ENCODE measurements around the gene GPSM1.

The GPSM1 gene

DNA sequence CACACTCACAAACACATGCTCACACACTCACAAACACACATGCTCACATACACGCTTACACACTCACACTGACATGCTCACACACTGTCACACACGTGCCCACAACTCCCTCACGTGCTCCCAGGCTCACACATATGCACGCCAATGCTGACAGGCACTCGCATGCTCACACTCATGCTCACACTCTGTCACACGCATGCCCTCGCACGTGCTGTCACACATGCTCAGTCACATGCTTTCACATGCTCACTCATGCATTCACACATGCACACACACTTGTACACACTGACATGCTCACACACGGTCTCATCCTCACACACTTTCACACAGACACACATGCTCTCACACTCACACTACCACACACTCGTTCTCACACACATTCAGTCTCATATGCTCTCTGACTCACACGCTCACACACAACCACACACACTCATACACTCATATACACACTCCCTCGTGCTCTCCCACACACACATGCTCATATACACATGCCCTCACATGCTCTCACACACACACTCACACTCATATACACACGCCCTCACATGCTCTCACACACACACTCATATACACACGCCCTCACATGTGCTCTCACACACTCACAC lies 33.8 kb upstream of the GPSM1 start:
- Histone ChIP-seq H3K27ac (no peak overlapping the region), H3K27me3 (ENCODE audit: insufficient read depth, low read depth, severe bottlenecking) (no peaks in the 10 kb centered on the region), H3K9me3 (ENCODE audit: severe bottlenecking) (peaks cover 6% of the 10 kb centered on the region), H3K36me3 (no peaks in the 10 kb centered on the region), H3K4me3 (ENCODE audit: low read depth, low read length) (no peak overlapping the region)
- TF ChIP-seq, protein P1, sequence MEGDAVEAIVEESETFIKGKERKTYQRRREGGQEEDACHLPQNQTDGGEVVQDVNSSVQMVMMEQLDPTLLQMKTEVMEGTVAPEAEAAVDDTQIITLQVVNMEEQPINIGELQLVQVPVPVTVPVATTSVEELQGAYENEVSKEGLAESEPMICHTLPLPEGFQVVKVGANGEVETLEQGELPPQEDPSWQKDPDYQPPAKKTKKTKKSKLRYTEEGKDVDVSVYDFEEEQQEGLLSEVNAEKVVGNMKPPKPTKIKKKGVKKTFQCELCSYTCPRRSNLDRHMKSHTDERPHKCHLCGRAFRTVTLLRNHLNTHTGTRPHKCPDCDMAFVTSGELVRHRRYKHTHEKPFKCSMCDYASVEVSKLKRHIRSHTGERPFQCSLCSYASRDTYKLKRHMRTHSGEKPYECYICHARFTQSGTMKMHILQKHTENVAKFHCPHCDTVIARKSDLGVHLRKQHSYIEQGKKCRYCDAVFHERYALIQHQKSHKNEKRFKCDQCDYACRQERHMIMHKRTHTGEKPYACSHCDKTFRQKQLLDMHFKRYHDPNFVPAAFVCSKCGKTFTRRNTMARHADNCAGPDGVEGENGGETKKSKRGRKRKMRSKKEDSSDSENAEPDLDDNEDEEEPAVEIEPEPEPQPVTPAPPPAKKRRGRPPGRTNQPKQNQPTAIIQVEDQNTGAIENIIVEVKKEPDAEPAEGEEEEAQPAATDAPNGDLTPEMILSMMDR (IDR thresholded peaks at IDR 0.05; ENCODE audit: low read depth, low read length): no peak
- DNase-seq: no peak

DNA sequence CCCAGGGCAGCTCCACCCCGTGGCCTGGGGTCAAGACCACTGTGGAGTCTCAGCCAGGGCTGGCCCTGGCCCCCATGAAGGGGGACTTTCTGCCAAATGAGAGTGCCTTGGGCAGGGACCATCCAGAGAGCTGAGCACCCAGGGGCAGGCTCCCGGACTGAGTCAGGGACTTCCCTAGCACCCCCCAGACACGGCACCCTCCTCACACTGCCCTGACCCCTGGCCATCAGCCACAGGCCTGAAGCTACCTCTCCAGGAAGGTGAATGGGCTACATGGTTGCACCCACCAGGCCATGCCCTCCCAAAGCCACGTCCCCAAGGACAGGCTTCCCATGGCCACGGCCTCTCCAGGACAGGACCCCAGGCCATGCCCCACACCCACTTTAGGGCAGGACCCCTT lies 32.9 kb upstream of the GPSM1 start:
- DNase-seq: no peak
- Histone ChIP-seq H3K4me3 (ENCODE audit: low read depth, low read length) (no peak overlapping the region), H3K36me3 (no peaks in the 10 kb centered on the region), H3K27me3 (ENCODE audit: insufficient read depth, low read depth, severe bottlenecking) (no peaks in the 10 kb centered on the region), H3K27ac (no peak overlapping the region), H3K9me3 (ENCODE audit: severe bottlenecking) (peaks cover 6% of the 10 kb centered on the region)
- TF ChIP-seq, protein P1 (IDR thresholded peaks at IDR 0.05; ENCODE audit: low read depth, low read length): no peak

DNA sequence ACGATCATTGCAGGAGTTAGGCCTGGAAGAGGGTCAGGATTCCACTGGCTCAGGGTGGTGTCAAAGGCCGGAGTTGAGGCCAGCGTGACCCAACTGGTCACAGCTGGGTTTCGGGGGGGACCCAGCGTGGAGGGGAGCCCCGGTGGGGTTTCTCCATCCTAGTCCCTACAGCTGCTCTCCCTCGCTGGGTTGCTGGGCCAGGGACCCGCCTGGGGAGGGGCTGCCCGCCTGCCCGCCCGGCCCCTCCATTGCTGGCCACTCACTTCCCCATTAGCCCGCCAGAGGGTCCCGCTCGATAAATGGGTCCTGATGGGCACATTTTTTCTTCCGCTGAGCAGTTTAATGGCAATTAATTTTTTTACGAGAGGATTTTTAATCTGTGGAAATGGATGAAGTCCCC lies 32.3 kb upstream of the GPSM1 start:
- Histone ChIP-seq H3K27ac (no peak overlapping the region), H3K27me3 (ENCODE audit: insufficient read depth, low read depth, severe bottlenecking) (no peaks in the 10 kb centered on the region), H3K4me3 (ENCODE audit: low read depth, low read length) (no peak overlapping the region), H3K9me3 (ENCODE audit: severe bottlenecking) (peaks cover 6% of the 10 kb centered on the region), H3K36me3 (no peaks in the 10 kb centered on the region)
- DNase-seq: no peak
- TF ChIP-seq, protein P1 (IDR thresholded peaks at IDR 0.05; ENCODE audit: low read depth, low read length): no peak

DNA sequence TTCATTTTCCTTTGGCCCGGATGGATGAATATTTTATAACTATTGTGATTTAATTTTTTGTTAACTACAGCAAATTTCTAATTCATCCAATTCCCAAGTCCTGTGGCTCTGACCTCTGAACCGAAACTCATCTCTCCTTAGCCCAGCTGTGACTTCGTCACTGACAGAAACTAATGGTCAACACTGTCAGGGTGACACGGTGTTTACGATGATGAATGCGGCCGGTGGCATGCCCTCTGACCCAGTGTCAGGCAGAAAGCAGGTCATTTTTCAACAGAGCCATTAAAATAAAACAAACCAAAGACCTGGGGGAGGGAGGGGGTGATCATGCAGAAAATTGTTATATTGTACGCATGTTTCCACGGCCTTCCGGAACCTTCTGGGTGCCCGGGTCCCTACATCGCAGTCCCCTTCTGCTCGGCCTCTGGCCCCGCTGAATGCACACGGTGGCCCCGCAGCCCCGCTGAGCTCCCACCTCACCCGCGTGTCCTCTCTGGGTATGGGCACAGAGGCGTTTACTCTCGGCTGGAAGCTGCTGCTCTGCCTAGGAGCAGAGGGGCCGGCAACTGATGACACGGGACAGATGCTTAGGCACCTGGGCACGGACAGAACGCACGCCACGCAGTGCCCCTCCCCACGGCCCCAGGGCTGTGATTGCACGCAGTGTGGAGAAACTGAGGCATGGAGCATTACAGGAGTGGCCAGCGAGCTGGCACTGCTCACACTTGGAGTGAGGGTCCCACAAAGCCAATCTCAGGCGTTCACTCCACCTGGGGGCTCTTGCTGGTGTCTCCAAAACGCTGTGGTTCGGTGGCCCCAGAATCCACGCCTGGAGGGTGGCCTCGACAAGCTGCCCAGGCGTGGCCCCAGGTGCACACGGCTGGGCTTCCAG lies 31.6 kb upstream of the GPSM1 start:
- Histone ChIP-seq H3K4me3 (ENCODE audit: low read depth, low read length) (no peak overlapping the region), H3K36me3 (no peaks in the 10 kb centered on the region), H3K27me3 (ENCODE audit: insufficient read depth, low read depth, severe bottlenecking) (no peaks in the 10 kb centered on the region), H3K9me3 (ENCODE audit: severe bottlenecking) (peaks cover 6% of the 10 kb centered on the region), H3K27ac (no peak overlapping the region)
- TF ChIP-seq, protein P1 (IDR thresholded peaks at IDR 0.05; ENCODE audit: low read depth, low read length): no peak
- DNase-seq: no peak

DNA sequence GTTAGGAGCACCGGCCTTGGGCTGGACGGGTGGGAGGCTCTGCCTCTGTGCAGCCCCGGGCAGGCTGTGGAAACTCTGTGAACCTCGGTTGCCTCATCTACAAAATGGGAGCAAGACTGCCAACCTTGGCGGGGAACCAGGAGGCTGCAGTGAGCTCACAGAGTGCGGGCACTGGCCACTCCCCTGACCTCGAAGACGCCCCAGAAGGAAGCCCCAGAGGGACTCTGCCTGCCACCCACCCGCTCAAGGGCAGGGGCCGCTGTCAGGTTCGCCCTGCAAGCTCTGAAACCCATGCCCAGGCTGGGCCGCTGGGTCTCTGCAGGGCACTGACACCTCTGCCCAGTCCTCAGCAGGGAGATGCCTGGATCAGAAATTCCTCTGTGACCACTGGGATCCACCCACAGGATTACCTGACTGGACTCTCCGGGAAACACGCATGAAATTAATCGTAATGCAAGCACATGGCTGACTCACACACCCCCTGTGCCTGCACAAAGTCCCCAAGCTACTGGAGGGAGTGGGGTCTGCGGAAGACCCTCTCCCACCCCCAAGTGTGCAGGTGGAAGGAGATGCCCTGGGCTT lies 30.8 kb upstream of the GPSM1 start:
- Histone ChIP-seq H3K9me3 (ENCODE audit: severe bottlenecking) (peaks cover 6% of the 10 kb centered on the region), H3K27ac (no peak overlapping the region), H3K27me3 (ENCODE audit: insufficient read depth, low read depth, severe bottlenecking) (no peaks in the 10 kb centered on the region), H3K36me3 (no peaks in the 10 kb centered on the region), H3K4me3 (ENCODE audit: low read depth, low read length) (no peak overlapping the region)
- TF ChIP-seq, protein P1 (IDR thresholded peaks at IDR 0.05; ENCODE audit: low read depth, low read length): no peak
- no peak for DNase-seq

All from WERI-Rb-1 (cell line).